Activated CD8-positive, alpha-beta memory T cell treated with anti-CD3 and anti-CD28 coated beads for 1 hour (primary cell): ENCODE measurements around the gene GDI2.
"Not testable (repeated sequence)": the region's sequence is repeated elsewhere in the genome, so short reads cannot be mapped to it uniquely, and the experiment has no call there.

Source experiments
- DNase-seq, 2 donors: peaks; one replicate each; pipeline ENCODE4 v3.0.0-alpha.2; 2020; ENCODE audit warnings: low read depth in 1 of 2; ENCODE audit errors: extremely low read depth in 1 of 2

Gene GDI2

DNA sequence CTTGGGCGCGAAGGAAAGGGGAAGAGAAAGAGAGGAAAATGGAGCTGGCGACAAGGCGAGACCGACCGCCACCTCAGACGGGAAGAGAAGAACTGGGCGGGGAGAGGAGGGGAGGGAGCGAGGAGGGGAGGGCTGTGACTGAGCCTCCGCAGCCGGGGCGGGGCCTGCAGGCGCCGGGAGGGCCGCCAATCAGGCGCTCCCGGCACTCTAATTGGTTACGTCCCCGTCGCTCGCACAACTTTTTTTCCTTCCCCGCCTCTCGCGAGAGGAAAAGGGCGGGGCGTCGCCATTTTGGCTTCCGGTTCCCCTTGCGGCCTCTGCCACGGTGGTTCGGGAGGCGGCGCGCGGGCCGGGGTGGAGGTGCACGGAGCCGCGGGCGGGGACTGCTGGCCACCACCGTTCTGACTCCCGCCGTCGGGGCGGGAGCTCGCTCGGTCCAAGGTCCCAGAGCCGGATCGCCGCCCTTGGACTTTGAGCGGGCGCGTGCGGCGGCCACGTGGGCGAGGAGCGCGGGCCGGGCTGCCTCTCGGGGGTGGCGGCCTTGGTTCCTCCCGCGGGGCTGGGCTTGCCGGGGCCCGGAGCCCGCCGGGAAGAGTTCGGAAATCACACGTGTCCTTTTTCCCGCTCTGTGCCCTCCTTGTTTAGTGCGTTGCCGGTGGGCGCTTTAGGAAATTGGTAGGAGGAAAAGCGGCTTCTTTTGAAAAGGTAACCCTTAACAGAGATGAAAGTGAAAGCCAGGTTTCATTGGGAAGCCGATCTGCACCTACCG, at the start of gene GDI2:
Gene GDI2, minus strand, starts transcription at position 94 of the 769 bp plus-strand sequence. CDS start 176 bp downstream, outside the sequence.
- DNase-seq: peak; percentile 83 to 93

DNA sequence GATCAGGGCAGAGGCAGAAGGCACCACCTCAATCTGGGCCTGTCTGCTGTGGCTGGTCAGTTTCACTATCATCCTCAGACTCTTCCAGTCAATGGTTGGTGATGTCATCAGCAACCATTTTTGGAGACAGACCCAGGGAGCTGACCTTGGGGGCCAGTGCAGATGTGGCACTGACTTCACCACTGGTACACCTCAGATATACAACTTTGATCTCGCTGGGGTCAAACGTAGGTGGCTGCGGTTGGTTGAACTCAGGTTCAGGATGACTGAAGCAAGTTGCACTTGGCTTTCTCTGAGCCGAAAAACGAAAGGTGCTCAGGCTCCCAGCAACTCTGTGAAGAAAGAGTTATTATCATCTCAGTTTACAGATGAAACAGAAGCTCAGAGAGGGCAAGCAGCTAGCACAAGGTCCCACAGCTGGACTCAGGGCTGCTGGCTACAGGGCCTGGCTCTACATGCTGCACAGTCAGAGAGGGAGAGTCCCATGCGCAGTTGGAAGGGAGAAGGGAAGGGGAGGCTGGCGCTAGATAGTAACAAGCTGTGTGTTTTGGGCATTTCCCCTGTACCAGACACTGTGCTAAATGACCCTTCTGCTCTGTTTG, 49.2 kb upstream of the GDI2 start:
- no peak for DNase-seq

DNA sequence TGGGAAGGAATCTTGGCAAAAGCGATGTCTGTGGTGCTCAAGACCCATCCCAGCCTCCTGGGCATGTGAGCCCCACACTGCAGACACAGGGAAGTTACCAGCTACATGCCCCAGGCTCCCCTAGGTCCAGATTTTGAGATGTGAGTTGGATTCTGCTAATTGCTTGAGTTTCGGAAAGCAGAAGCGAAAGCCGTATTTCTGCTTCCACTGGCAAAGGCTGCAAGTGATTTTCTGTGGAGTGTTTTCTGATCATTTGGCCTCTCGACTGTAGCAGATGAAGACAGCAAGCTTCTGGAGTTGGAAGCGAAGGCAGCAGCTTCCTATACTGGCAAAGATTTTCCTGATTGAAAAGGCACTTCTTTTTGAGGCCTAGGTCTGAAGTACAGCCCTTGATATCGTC, 46.8 kb upstream of the GDI2 start:
- DNase-seq: no peak

DNA sequence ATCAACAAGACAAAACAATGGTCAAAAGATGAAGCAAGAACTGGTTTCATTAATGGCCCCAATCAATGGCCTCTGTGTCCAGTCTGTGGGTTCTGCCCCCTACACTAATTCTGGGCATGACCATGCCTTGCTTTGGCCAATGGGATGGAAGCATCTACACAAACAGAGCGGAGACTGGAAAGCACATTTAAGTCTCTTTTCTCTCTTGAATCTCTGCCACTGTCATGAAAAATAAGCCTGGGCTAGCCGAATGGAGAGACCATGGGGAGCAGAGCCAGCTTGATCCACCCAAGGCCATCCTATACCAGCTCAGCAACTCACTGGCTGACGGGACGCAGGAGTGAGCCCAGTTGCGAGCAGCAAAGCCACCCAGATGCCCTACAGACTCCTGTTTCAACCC, 45.6 kb upstream of the GDI2 start:
- no peak for DNase-seq

DNA sequence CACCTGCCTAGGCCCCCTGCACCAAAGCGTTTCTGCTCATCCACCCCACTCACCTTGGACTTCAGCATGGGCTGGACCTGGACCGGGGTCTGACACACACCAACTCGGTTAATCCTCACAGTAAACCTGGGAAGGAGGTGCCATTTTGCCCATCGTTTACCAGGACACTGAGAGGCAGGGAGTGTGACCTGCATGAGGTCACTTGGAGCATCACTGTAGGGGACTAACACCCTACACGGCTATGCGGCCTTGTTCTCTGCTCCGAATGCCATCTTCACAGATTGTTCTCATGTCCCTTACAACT, 43.4 kb upstream of the GDI2 start:
- DNase-seq: no peak

DNA sequence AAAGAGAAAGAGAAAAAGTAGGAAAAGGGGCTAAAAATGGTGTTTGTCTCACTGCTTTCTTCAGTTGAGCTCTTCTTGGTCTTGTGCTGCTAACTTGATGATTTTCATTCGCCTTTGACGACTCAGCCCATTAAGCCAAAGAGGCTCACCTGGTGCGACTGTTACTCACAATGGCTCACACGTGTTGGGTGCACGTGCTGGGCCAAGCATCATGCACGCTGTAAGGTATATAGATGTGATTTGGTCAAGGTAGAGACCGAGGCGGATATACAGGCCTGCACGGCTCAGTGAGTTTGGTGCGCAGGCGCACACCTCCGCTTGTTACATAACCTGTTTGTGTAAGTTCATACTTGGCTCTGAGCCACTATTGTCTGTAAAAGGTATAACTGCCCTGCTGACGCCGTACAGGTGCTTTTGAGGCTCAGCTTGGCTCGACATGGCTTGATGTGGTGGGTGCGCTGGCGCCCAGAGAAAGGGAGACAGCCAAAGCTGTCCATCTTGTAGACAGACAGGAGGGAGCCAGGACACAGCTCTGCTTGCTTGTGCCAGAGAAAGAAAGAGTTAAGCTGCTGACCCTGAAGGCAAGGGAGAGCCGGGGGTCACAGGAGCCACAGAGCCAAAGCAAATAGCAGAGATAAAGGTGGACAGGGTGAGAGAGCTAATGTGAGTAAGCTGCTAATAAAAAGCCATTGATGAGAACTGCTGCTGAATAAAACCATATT, 42.9 kb upstream of the GDI2 start:
- no peak for DNase-seq

DNA sequence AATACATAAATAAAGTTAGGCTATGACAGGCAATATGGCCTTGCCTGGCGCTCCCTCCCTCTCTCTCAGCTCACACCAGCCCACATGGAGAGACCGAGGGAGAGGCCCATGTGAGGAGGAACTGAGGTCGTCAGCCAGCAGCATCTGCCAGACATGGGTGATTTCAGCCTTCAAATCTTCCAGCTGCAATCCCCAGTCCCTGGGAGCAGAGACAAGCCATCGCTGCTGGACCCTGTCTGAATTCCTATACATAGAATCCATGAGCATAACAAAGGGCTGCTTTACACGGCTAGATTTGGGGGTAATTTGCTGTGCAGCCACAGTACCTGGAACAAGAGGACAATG, 40.9 kb upstream of the GDI2 start:
- DNase-seq: no peak

DNA sequence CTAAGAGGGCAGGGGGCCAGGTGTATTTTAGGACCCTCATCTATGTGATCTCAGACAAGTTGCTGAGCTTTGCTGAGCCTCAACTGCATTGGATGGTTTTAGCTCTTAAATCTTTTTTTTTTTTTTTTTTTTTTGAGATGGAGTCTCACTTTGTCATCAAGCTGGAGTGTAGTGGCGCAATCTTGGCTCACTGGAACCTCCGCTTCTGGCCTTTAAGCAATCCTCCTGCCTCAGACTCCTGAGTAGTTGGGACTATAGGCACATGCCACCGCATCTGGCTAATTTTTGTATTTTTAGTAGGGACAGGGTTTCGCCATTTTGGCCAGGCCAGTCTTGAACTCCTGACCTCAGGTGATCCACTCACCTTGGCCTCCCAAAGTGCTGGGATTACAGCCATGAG, 33.4 kb upstream of the GDI2 start:
- DNase-seq: not testable (repeated sequence)

DNA sequence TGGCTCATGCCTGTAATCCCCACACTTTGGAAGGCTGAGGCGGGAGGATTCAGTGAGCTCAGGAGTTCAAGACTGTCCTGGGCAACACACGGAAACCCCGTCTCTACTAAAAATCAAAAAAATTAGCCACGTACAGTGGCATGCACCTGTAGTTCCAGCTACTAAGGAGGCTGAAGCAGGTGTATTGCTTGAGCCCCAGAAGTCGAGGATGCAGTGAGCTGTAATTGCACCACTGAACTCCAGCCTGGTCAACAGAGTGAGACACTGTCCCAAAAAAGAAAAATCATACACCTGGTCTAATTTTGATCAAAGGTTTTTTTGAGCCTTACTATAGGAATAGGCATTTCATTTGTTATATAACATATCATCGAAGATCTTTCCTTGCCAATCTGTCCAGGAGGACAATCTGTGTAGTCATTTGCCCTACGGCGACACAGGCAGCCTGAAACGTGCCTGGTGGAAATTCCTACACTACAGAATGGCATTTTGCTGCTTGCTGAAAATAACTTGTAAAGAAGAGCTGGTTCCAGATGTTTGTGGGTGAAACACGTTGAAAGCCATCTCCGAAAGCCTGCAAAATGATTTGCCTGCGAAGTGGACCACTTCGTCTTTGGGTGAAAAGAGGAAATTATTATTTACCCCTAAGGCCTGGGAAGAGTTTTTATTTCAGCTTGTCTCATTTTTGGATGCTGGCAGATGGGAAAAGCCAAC, 31.3 kb upstream of the GDI2 start:
- DNase-seq: no peak

DNA sequence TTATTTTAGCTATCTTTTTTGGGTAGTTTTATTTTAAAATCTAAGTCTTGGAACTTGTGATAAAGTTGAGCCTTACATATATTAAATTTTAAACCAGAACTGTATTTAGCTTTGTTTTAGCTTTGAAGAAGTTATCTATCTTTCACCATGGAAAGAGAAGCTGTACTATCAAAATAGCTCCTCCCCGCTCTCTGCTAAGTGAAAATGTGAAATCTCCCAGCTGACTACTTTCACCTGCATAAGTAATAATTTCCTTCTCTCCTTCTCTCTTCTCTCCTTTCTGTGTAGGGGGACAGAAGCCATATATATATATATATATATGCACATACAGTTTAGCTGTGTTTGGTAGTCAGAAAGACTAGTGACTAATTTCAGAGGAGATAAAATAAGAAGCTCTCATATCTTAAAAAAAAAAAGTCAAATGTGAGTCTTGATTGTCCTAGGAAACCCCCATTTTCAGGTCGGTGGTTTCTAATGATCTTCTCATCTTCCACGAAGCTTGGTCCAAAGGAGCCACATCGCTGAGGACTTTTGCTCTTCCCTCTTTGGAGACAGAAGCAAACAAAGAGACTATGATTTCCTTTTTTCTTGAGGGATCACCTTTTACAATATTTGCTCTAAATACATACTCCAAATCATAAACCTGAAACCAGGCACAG, 30.6 kb upstream of the GDI2 start:
- DNase-seq: no peak

DNA sequence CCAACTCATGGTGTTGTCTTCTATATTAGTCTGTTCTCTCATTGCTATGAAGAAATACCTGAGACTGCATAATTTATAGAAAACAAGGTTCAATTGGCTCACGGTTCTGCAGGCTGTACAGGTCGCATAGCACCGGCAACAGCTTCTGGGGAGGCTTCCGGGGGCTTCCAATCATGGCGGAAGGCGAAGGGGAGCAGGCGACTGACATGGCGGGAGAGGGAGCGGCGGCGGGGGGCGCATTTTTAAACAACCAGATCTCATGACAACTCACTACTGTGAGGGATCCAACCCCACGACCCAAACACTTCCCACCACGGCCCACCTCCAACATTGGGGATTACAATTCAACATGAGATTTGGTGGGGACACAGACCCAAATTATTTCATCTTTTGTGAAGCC, 28.7 kb upstream of the GDI2 start:
- DNase-seq: no peak

DNA sequence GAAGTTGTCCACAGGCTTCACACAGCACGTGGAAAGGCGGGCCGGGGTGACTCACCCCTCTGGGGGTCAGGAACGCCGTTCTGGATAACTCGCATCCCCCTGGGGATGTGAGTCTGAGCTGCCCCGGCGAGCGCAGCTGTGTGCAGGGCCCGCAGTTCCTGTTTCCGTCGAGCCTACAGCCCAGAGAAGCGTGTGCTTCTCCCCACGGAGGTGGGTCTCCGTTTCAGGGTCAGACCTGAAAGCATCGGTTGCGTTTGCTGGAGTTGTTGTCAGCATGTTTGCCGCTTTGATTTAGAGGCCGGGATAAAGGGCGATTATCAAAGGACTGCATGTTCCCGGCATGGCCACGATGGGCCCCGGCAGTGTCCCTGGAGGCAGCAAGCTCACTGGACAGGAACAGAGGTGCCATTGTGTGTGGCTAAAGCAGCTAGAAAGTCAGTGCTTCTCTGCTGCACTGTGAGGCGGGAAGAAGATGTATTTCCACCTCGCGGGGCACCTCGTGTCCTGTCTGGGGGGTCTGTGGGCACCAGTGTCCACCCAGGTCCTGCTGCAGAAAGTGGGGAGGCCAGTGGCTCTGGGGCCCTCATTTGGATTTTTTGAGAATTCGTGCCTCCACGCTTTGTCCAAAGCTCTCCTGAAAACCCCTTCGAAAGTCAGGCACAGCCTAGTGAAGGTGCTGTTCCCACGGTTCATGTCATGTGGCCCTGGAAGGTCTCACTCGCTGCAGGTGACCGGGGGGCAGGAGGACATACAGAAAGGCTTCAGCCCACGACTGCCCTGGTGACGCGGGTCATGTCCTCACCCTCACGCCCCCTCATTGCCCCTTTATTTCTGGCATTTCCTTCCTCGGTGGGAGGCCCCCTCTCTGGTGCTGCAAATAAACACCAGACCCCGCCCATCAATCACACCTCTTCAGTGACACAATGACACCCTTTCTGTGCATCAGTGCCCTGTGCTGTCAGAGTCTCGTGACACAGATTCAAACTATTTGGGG, 27.4 kb upstream of the GDI2 start:
- no peak for DNase-seq

DNA sequence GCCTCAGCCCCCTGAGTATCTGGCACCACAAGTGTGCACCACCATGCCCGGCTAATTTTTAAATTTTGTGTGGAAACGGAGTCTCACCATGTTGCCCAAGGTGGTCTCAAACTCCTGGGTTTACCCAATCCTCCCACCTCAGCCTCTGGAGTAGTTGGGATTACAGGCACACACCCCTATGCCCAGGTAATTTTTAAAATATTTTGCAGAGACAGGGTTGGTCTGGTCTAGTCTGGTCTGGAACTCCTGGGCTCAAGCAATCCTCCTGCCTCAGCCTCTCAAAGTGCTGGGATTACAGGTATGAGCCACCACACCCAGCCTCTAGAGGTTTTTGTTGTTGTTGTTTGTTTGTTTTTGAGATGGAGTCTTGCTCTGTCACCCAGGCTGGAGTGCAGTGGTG, 22.9 kb upstream of the GDI2 start:
- not testable (repeated sequence) for DNase-seq

DNA sequence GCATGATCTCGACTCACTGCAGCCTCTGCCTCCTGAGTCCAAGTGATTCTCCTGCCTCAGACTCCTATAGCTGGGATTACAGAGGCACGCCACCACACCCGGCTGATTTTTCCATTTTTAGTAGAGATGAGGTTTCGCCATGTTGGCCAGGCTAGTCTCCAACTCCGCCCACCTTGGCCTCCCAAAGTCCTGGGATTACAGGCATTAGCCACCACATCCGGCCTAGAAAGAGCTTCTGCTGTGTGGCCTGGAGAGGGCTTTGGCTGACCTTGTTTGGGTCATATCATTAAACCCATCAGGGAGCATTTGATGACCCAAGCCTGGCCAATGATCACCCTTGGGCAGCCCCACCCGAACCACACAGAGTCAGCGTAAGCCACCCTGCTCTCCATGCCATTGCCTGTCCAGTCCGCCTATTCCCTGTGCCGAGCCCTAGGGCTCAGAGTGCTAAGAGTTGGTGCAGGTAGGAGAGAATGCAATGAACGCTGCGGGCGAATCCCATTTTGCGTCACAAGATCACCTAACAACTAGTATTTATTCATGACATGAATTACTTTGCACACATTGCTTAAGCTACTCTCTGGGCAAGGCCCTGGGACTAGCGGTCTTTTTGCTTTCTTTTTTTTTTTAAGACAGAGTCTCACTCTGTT, 22.3 kb upstream of the GDI2 start:
- no peak for DNase-seq

DNA sequence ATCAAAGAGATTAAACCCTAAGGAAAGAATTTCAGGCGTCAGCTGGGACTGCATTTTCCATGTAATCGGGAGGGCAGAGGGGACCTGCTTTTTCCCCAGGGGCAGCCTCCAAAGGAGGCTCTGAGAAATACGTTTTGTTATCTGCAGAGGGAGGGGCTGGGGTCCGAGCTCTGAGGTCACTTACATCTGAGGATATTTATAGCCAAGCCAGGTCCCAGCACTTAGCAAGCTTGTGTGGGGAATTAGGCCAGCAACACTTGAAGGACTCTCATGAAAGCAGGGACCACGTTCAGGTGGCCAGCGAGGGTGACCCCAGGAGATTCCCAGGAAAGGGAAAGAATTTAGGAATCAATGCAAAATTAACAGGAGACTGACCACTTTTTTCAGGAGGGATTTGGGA, 20.6 kb upstream of the GDI2 start:
- no peak for DNase-seq

DNA sequence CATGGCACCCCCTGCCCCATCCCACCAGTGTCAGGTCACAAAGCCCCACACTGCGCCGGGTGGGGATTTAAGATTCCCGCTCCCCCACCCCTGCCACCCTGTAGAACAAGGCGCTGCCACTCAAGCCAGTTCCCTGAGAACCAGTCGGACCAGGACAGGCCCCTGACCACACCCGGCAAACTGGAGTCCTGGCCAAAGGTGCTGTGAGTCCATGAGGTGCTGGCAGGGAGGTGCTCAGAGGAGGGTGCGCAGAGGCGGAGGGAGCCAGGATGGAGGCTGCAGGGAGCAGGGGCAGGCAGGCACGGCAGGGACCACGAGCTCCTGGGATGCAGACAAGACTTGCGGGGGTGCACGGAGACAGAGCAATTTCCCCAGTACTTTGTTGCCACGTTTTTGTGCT, 19.7 kb upstream of the GDI2 start:
- no peak for DNase-seq

DNA sequence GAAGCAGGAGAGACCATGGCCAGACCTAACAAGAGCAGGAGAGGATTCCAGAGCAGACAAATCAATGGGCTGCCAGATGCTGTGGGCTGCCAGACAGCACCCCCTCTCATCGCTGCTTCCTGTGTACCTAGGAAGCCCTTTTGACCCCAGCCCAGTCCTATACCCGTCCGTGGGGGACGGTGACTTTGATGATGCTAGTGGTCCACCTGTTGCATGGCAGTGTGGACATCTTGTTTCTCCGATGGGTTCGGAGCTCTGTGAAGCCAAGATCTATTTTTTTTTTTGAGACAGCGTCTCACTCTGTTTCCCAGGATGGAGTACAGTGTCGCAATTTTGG, 18.2 kb upstream of the GDI2 start:
- no peak for DNase-seq

DNA sequence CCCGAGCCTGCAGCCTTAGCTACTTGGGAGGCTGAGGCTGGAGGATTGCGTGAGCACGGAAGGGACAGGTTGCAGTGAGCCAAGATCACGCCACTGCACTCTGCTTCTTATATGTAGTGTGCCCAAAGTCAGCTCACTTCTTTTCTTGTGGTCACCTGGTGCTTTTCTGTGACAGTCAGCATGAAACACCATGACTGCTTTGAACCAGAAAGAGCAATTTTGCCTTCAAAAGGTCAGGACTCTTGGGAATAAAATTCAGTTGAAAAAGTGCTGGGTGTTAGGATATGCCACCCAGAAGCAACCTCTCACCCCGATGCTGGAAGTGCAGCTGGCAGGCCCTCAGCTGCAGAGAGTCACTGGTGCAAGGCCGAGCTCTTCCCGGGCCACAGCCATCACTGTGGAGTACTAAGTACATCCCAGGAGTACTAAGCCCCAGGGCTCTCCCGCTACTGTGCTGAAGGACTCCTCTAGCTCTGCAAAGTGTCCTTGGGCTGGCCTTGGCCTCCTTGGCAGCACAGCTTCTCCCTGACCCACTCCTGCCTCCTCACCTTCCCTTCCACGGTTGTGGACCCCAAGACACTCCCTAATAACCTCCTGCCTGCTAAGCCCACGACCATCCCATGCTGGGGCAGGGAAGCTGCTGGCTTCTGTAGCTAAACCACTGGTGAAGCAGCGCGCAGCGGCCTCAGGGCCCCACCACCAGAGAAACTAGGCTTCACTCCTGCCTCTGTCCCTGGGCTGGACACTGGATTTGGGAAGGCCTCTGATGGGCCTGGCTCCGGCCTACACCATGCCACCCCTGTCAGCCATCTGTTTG, 17.6 kb upstream of the GDI2 start:
- DNase-seq: no peak

DNA sequence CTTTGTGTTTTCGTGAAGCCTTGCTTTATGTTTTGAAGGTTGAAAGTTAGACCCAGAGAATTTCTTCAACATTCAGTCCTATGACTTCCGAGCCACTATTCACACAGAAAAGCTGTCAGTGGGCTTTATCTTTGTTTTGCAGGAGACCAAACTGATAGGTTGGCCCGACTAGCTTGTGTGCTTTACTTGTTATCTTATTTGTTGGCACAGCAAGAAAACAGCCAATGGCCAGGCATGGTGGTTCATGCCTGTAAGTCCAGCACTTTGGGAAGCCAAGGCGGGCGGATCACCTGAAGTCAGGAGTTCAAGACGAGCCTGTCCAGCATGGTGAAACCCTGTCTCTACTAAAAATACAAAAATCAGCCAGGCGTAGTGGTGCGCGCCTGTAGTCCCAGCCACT, 16.0 kb upstream of the GDI2 start:
- DNase-seq: no peak
